Muscle layer of duodenum (tissue), 2 donors: Measurements from ENCODE around the gene ZNRF3.
"Not testable (repeated sequence)": the region's sequence is repeated elsewhere in the genome, so short reads cannot be mapped to it uniquely, and the experiment has no call there.

Experiments used
- H3K27ac ChIP-seq: one replicate; pipeline ENCODE4 v1.7.0; 2013; ENCODE audit warnings: mild to moderate bottlenecking, low read length
- H3K27me3 ChIP-seq: one replicate; pipeline ENCODE4 v1.7.0; 2013; ENCODE audit warnings: low read depth, mild to moderate bottlenecking, control low read depth, low read length
- H3K36me3 ChIP-seq, 2 donors: one replicate each; pipeline ENCODE4 v1.7.0; 2013; ENCODE audit warnings: low read length in 2 of 2, control low read depth in 1 of 2, mild to moderate bottlenecking in 1 of 2; ENCODE audit not compliant: insufficient read depth in 2 of 2, control insufficient read depth in 1 of 2
- H3K4me1 ChIP-seq, 2 donors: one replicate each; pipeline ENCODE4 v1.7.0; 2013; ENCODE audit warnings: low read length in 2 of 2, mild to moderate bottlenecking in 2 of 2, control low read depth in 1 of 2, moderate library complexity in 1 of 2; ENCODE audit not compliant: insufficient read depth in 2 of 2, control insufficient read depth in 1 of 2
- H3K4me3 ChIP-seq, 2 donors: one replicate each; pipeline ENCODE4 v1.7.0; 2013; ENCODE audit warnings: low read length in 2 of 2, low read depth in 1 of 2, mild to moderate bottlenecking in 1 of 2
- H3K9me3 ChIP-seq, 2 donors: one replicate each; pipeline ENCODE4 v1.7.0; 2013; ENCODE audit warnings: low read length in 2 of 2, control low read depth in 1 of 2, mild to moderate bottlenecking in 1 of 2; ENCODE audit not compliant: control insufficient read depth in 1 of 2
- donor health status: healthy.

Gene ZNRF3

GRCh38 chr22:28882878-28883656 is at the start of gene ZNRF3:
Gene ZNRF3 (plus strand): TSS chr22:28883572. CDS start chr22:28883767, 195 bp downstream.
- H3K36me3 ChIP-seq, result no peaks in the 10 kb centered on the region
- no peaks in the 10 kb centered on the region for H3K27me3 ChIP-seq
- H3K9me3 ChIP-seq, result no peaks in the 10 kb centered on the region
- peaks cover 15 to 26% of the 10 kb centered on the region in 2 donors for H3K4me1 ChIP-seq
- H3K27ac ChIP-seq, result no peak within 1 kb of the TSS
- peak within 1 kb of the TSS; percentile 80 to 94 for H3K4me3 ChIP-seq

- Histone ChIP-seq H3K4me3 (no peak overlapping the region), H3K4me1 (no peaks in the 10 kb centered on the region), H3K9me3 (no peaks in the 10 kb centered on the region), H3K36me3 (no peaks in the 10 kb centered on the region), H3K27me3 (no peaks in the 10 kb centered on the region), H3K27ac (no peak overlapping the region)
Measured at GRCh38 chr22:28835630-28836189, 47.7 kb upstream of the ZNRF3 start.

- Histone ChIP-seq H3K36me3 (no peaks in the 10 kb centered on the region), H3K4me1 (no peaks in the 10 kb centered on the region), H3K9me3 (no peaks in the 10 kb centered on the region), H3K27ac (no peak overlapping the region), H3K27me3 (no peaks in the 10 kb centered on the region), H3K4me3 (no peak overlapping the region)
Measured at GRCh38 chr22:28837640-28838039, 45.7 kb upstream of the ZNRF3 start.

GRCh38 chr22:28838971-28839370 is 44.4 kb upstream of the ZNRF3 start:
- Histone ChIP-seq H3K27me3 (no peaks in the 10 kb centered on the region), H3K36me3 (no peaks in the 10 kb centered on the region), H3K4me3 (no peak overlapping the region), H3K9me3 (no peaks in the 10 kb centered on the region), H3K4me1 (no peaks in the 10 kb centered on the region), H3K27ac (no peak overlapping the region)

GRCh38 chr22:28841111-28841510 is 42.3 kb upstream of the ZNRF3 start:
- Histone ChIP-seq H3K27ac (no peak overlapping the region), H3K36me3 (no peaks in the 10 kb centered on the region), H3K4me3 (no peak overlapping the region), H3K27me3 (no peaks in the 10 kb centered on the region), H3K9me3 (no peaks in the 10 kb centered on the region), H3K4me1 (no peaks in the 10 kb centered on the region)

- no peak overlapping the region for H3K27ac ChIP-seq
- peaks cover 0 to 15% of the 10 kb centered on the region in 2 donors for H3K9me3 ChIP-seq
- H3K27me3 ChIP-seq, result no peaks in the 10 kb centered on the region
- no peaks in the 10 kb centered on the region for H3K4me1 ChIP-seq
- no peaks in the 10 kb centered on the region for H3K36me3 ChIP-seq
- H3K4me3 ChIP-seq, result no peak overlapping the region
Measured at GRCh38 chr22:28843633-28844032, 39.7 kb upstream of the ZNRF3 start.

GRCh38 chr22:28844277-28844676 is 39.1 kb upstream of the ZNRF3 start:
- not testable (repeated sequence) for H3K27ac ChIP-seq, H3K4me3 ChIP-seq, H3K36me3 ChIP-seq, H3K4me1 ChIP-seq, H3K27me3 ChIP-seq
- peaks cover 0 to 15% of the 10 kb centered on the region in 2 donors for H3K9me3 ChIP-seq

- Histone ChIP-seq H3K4me1 (no peaks in the 10 kb centered on the region), H3K27me3 (no peaks in the 10 kb centered on the region), H3K9me3 (peaks cover 0 to 15% of the 10 kb centered on the region in 2 donors)
Measured at GRCh38 chr22:28846994-28847393, 36.4 kb upstream of the ZNRF3 start.

GRCh38 chr22:28855355-28856094 is 27.8 kb upstream of the ZNRF3 start:
- no peak overlapping the region for H3K4me3 ChIP-seq
- no peak overlapping the region for H3K27ac ChIP-seq
- H3K36me3 ChIP-seq, result no peaks in the 10 kb centered on the region
- H3K4me1 ChIP-seq, result peaks cover 0 to 3% of the 10 kb centered on the region in 2 donors
- H3K27me3 ChIP-seq, result no peaks in the 10 kb centered on the region
- H3K9me3 ChIP-seq, result no peaks in the 10 kb centered on the region

More at GRCh38 chr22:28846994-28847393, 36.4 kb upstream of the ZNRF3 start:
- Histone ChIP-seq H3K4me3 (no peak overlapping the region), H3K36me3 (no peaks in the 10 kb centered on the region), H3K27ac (no peak overlapping the region)

GRCh38 chr22:28856095-28856455 is 27.3 kb upstream of the ZNRF3 start:
- no peaks in the 10 kb centered on the region for H3K36me3 ChIP-seq
- H3K27ac ChIP-seq, result no peak overlapping the region
- peaks cover 0 to 3% of the 10 kb centered on the region in 2 donors for H3K4me1 ChIP-seq
- H3K9me3 ChIP-seq, result no peaks in the 10 kb centered on the region
- H3K4me3 ChIP-seq, result no peak overlapping the region
- no peaks in the 10 kb centered on the region for H3K27me3 ChIP-seq

- Histone ChIP-seq H3K27me3 (no peaks in the 10 kb centered on the region), H3K4me3 (no peak overlapping the region), H3K4me1 (peaks cover 0 to 3% of the 10 kb centered on the region in 2 donors), H3K36me3 (no peaks in the 10 kb centered on the region), H3K9me3 (no peaks in the 10 kb centered on the region), H3K27ac (no peak overlapping the region)
Measured at GRCh38 chr22:28857288-28857687, 26.1 kb upstream of the ZNRF3 start.
